Ectodermal cell (in vitro differentiated cells): Measurements from ENCODE around the gene MT3.
A peak's percentile ranks its signal among the peaks of the same experiment; 100 is the strongest.
"Not testable (repeated sequence)": the region's sequence is repeated elsewhere in the genome, so short reads cannot be mapped to it uniquely, and the experiment has no call there.

Experiments used
- H3K27ac ChIP-seq: 2 replicates; pipeline ENCODE4 v1.7.0; 2013; ENCODE audit warnings: mild to moderate bottlenecking, low read depth, low read length; ENCODE audit not compliant: insufficient read depth, poor library complexity, severe bottlenecking
- H3K27me3 ChIP-seq: 2 replicates; pipeline ENCODE4 v1.7.0; 2013; ENCODE audit warnings: mild to moderate bottlenecking, low read length; ENCODE audit not compliant: insufficient read depth, control insufficient read depth, poor library complexity, severe bottlenecking
- H3K36me3 ChIP-seq: one replicate; pipeline ENCODE4 v1.7.0; 2013; ENCODE audit warnings: low read length; ENCODE audit not compliant: control insufficient read depth, insufficient read depth
- H3K4me1 ChIP-seq: one replicate; pipeline ENCODE4 v1.7.0; 2013; ENCODE audit warnings: low read length; ENCODE audit not compliant: control insufficient read depth, insufficient read depth
- H3K4me3 ChIP-seq: 2 replicates; pipeline ENCODE4 v1.7.0; 2013; ENCODE audit warnings: low read depth, low read length, control low read depth; ENCODE audit not compliant: insufficient read depth
- H3K9me3 ChIP-seq: 2 replicates; pipeline ENCODE4 v1.7.0; 2013; ENCODE audit warnings: mild to moderate bottlenecking, low read length, moderate library complexity; ENCODE audit not compliant: control insufficient read depth
- WGBS, 2 experiments: methylation state at CpG; one replicate each; pipeline ENCODE4 v1.1.7; 2013; ENCODE audit warnings: missing lambda C conversion rate in 2 of 2; 5-methylcytosine and 5-hydroxymethylcytosine counted together

The MT3 gene

GRCh38 chr16:56620339-56620897 is 31.1 kb downstream of the MT3 start:
- Histone ChIP-seq H3K4me3 (no peak overlapping the region), H3K9me3 (no peaks in the 10 kb centered on the region), H3K27ac (no peak overlapping the region), H3K4me1 (peaks cover 14% of the 10 kb centered on the region), H3K36me3 (no peaks in the 10 kb centered on the region), H3K27me3 (peaks cover 81% of the 10 kb centered on the region)
- 77 to 84% methylated on average over 8 of the region's 8 CpGs for WGBS, 2 experiments

- 40 to 41% methylated on average over 4 of the region's 4 CpGs for WGBS, 2 experiments
- Histone ChIP-seq H3K27me3 (peaks cover 81% of the 10 kb centered on the region), H3K4me1 (peaks cover 13% of the 10 kb centered on the region)
- not testable (repeated sequence) for H3K27ac ChIP-seq, H3K36me3 ChIP-seq, H3K9me3 ChIP-seq, H3K4me3 ChIP-seq
Measured at GRCh38 chr16:56621665-56622445, 32.5 kb downstream of the MT3 start.

- not testable (repeated sequence) for H3K27ac ChIP-seq, H3K4me1 ChIP-seq, H3K36me3 ChIP-seq, H3K4me3 ChIP-seq, H3K9me3 ChIP-seq
- WGBS, 2 experiments, result 93% methylated on average over 5 of the region's 5 CpGs
- peaks cover 78% of the 10 kb centered on the region for H3K27me3 ChIP-seq
Measured at GRCh38 chr16:56623184-56623583, 33.9 kb downstream of the MT3 start.

GRCh38 chr16:56623637-56624036 is 34.3 kb downstream of the MT3 start:
- Histone ChIP-seq H3K4me1 (no peaks in the 10 kb centered on the region), H3K27ac (no peak overlapping the region), H3K36me3 (no peaks in the 10 kb centered on the region), H3K4me3 (no peak overlapping the region), H3K9me3 (no peaks in the 10 kb centered on the region), H3K27me3 (peaks cover 78% of the 10 kb centered on the region)
- 96% methylated on average over 2 of the region's 2 CpGs for WGBS, 2 experiments

- no peak within 1 kb of the TSS for H3K27ac ChIP-seq
- 2 to 3% methylated on average over 62 of the region's 62 CpGs for WGBS, 2 experiments
- no peaks in the 10 kb centered on the region for H3K4me1 ChIP-seq
Measured at GRCh38 chr16:56625140-56625942, 36.0 kb downstream of the MT3 start, which contains the start of gene MT1E. MT1E (plus strand) TSS chr16:56625781; CDS start chr16:56625852, 71 bp downstream.

GRCh38 chr16:56625943-56626654 is 36.8 kb downstream of the MT3 start:
- no peak overlapping the region for H3K27ac ChIP-seq
- WGBS, 2 experiments, result 19 to 27% methylated on average over 16 of the region's 16 CpGs
- peaks cover 81% of the 10 kb centered on the region for H3K27me3 ChIP-seq
- H3K4me1 ChIP-seq, result no peaks in the 10 kb centered on the region
- no peaks in the 10 kb centered on the region for H3K9me3 ChIP-seq
- H3K36me3 ChIP-seq, result no peaks in the 10 kb centered on the region
- no peak overlapping the region for H3K4me3 ChIP-seq

More at GRCh38 chr16:56625140-56625942, 36.0 kb downstream of the MT3 start, which contains the start of gene MT1E:
- Histone ChIP-seq H3K27me3 (peaks cover 78% of the 10 kb centered on the region), H3K4me3 (peak within 1 kb of the TSS; percentile 33), H3K9me3 (no peaks in the 10 kb centered on the region), H3K36me3 (no peaks in the 10 kb centered on the region)

GRCh38 chr16:56626685-56627084 is 37.4 kb downstream of the MT3 start:
- no peaks in the 10 kb centered on the region for H3K4me1 ChIP-seq
- H3K27ac ChIP-seq, result no peak overlapping the region
- H3K4me3 ChIP-seq, result no peak overlapping the region
- peaks cover 82% of the 10 kb centered on the region for H3K27me3 ChIP-seq
- WGBS, 2 experiments, result 54 to 57% methylated on average over 7 of the region's 7 CpGs
- H3K9me3 ChIP-seq, result no peaks in the 10 kb centered on the region
- H3K36me3 ChIP-seq, result no peaks in the 10 kb centered on the region

- Histone ChIP-seq H3K27me3 (peaks cover 94% of the 10 kb centered on the region), H3K9me3 (no peaks in the 10 kb centered on the region), H3K27ac (no peak overlapping the region), H3K4me1 (no peaks in the 10 kb centered on the region), H3K36me3 (no peaks in the 10 kb centered on the region), H3K4me3 (no peak overlapping the region)
- 76 to 84% methylated on average over 9 of the region's 9 CpGs for WGBS, 2 experiments
Measured at GRCh38 chr16:56628486-56629350, 39.4 kb downstream of the MT3 start.

- Histone ChIP-seq H3K9me3 (no peaks in the 10 kb centered on the region), H3K36me3 (no peaks in the 10 kb centered on the region), H3K27ac (no peak overlapping the region), H3K27me3 (peaks cover 96% of the 10 kb centered on the region), H3K4me1 (no peaks in the 10 kb centered on the region), H3K4me3 (no peak overlapping the region)
- 86 to 87% methylated on average over 3 of the region's 3 CpGs for WGBS, 2 experiments
Measured at GRCh38 chr16:56629531-56629930, 40.2 kb downstream of the MT3 start.
